WTC11 (cell line): Measurements from ENCODE around the gene FNDC3B.

Experiments used
- CTCF ChIP-seq: fragments of 200-600 bp; IDR thresholded peaks from 2 replicates; pipeline ENCODE4 v1.8.0; 2022; ENCODE audit warnings: antibody characterized with exemption
- ELF4 ChIP-seq: sonication (generic); formaldehyde crosslinking; IDR thresholded peaks from 2 replicates; pipeline ENCODE4 v1.8.1; 2022; ENCODE audit warnings: low read depth, mild to moderate bottlenecking, moderate library complexity, missing genetic modification reagents
- ETV6 ChIP-seq: sonication (generic); formaldehyde crosslinking; IDR thresholded peaks from 2 replicates; pipeline ENCODE4 v1.8.1; 2022; ENCODE audit warnings: mild to moderate bottlenecking, missing genetic modification reagents
- MAX ChIP-seq: sonication (generic); formaldehyde crosslinking; IDR thresholded peaks from 2 replicates; pipeline ENCODE4 v1.8.0; 2022; ENCODE audit warnings: mild to moderate bottlenecking, missing genetic modification reagents

GRCh38 chr3:172047567-172048115, 8.3 kb downstream of the FNDC3B start:
- TF ChIP-seq MAX (CRISPR knock-in tag), result no peak
- no peak for TF ChIP-seq CTCF
- no peak for TF ChIP-seq ELF4 (CRISPR knock-in tag)
- TF ChIP-seq ETV6 (CRISPR knock-in tag), result no peak
